HEK293 (cell line): ENCODE results near the gene ADAMTS14.

Experiments
- CTCF ChIA-PET: fragments of 350-600 bp; formaldehyde crosslinking; extraction: SDS; loops from one replicate; lab custom pipeline; 2021; ENCODE audit warnings: antibody characterized with exemption; lab: Yijun Ruan, JAX
- POLR2A ChIA-PET: fragments of 300-600 bp; formaldehyde crosslinking; extraction: SDS; loops from one replicate; lab custom pipeline; 2020; ENCODE audit warnings: antibody characterized with exemption, inconsistent platforms; lab: Yijun Ruan, JAX
- H3K27ac ChIP-seq: fragments of 200-500 bp; sonication (Bioruptor generic); 2 replicates; pipeline ENCODE4 v1.5.1; 2014; ENCODE audit warnings: low read depth, low read length, control low read depth, inconsistent platforms; ENCODE audit errors: extremely low read depth
- H3K36me3 ChIP-seq, 2 experiments: fragments of 200-500 bp in 1 of 2; sonication (Bioruptor generic) in 1 of 2; 1 replicate in 1 of 2; 2 replicates in 1 of 2; pipeline ENCODE4 v1.5.1; 2014 to 2017; ENCODE audit warnings: inconsistent platforms in 2 of 2, low read length in 2 of 2; ENCODE audit not compliant: control insufficient read depth in 2 of 2, insufficient read depth in 1 of 2
- H3K4me1 ChIP-seq: fragments of 200-500 bp; sonication (Bioruptor generic); 2 replicates; pipeline ENCODE4 v1.5.1; 2014; ENCODE audit warnings: mild to moderate bottlenecking, low read length, inconsistent platforms; ENCODE audit not compliant: control insufficient read depth, insufficient read depth
- H3K4me3 ChIP-seq: 2 replicates; pipeline ENCODE4 v1.5.1; 2011; ENCODE audit warnings: low read depth, mild to moderate bottlenecking, control low read depth, low read length, moderate library complexity
- H3K9me3 ChIP-seq: fragments of 200-500 bp; sonication (Bioruptor generic); 2 replicates; pipeline ENCODE4 v1.5.1; 2014; ENCODE audit warnings: low read depth, low read length, inconsistent platforms; ENCODE audit not compliant: control insufficient read depth, insufficient read depth
- HOXA7 ChIP-seq: sonication (generic); formaldehyde crosslinking; IDR thresholded peaks from 2 replicates; pipeline ENCODE4 v1.8.1; 2022; ENCODE audit warnings: missing genetic modification reagents, borderline replicate concordance
- KLF9 ChIP-seq: fragments of 450-650 bp; formaldehyde crosslinking; IDR thresholded peaks from 2 replicates; pipeline ENCODE4 v1.5.1; 2016; ENCODE audit warnings: missing biosample characterization, missing genetic modification characterization, low read depth
- PRDM4 ChIP-seq: fragments of 450-650 bp; formaldehyde crosslinking; IDR thresholded peaks from 2 replicates; pipeline ENCODE4 v1.5.1; 2017; ENCODE audit warnings: missing biosample characterization, missing genetic modification characterization
- ZBTB20 ChIP-seq: fragments of 450-650 bp; formaldehyde crosslinking; IDR thresholded peaks from 2 replicates; pipeline ENCODE4 v1.5.1; 2016; ENCODE audit warnings: missing biosample characterization, missing genetic modification characterization
- ZBTB26 ChIP-seq: fragments of 450-650 bp; formaldehyde crosslinking; optimal IDR thresholded peaks from 2 replicates; pipeline ENCODE3; 2016; ENCODE audit warnings: missing biosample characterization, mild to moderate bottlenecking, missing genetic modification characterization
- ZNF112 ChIP-seq: fragments of 450-650 bp; formaldehyde crosslinking; IDR thresholded peaks from 2 replicates; pipeline ENCODE4 v1.5.0; 2017; ENCODE audit warnings: missing biosample characterization, missing genetic modification characterization
- ZNF114 ChIP-seq: fragments of 450-650 bp; formaldehyde crosslinking; IDR thresholded peaks from 2 replicates; pipeline ENCODE4 v1.5.0; 2017; ENCODE audit warnings: missing biosample characterization, missing genetic modification characterization
- ZNF121 ChIP-seq: fragments of 450-650 bp; formaldehyde crosslinking; IDR thresholded peaks from 2 replicates; pipeline ENCODE4 v1.5.1; 2016; ENCODE audit warnings: missing biosample characterization, missing genetic modification characterization
- ZNF132 ChIP-seq: fragments of 450-650 bp; formaldehyde crosslinking; IDR thresholded peaks from 2 replicates; pipeline ENCODE4 v1.5.1; 2017; ENCODE audit warnings: missing biosample characterization, missing genetic modification characterization, borderline replicate concordance
- ZNF175 ChIP-seq: fragments of 450-650 bp; formaldehyde crosslinking; IDR thresholded peaks from 2 replicates; pipeline ENCODE4 v1.5.1; 2016; ENCODE audit warnings: missing biosample characterization, missing genetic modification characterization
- ZNF202 ChIP-seq: fragments of 450-650 bp; formaldehyde crosslinking; IDR thresholded peaks from 2 replicates; pipeline ENCODE4 v1.5.1; 2016; ENCODE audit warnings: missing biosample characterization, missing genetic modification characterization, borderline replicate concordance
- ZNF211 ChIP-seq: fragments of 450-650 bp; formaldehyde crosslinking; IDR thresholded peaks from 2 replicates; pipeline ENCODE4 v1.5.1; 2016; ENCODE audit warnings: low read depth, missing biosample characterization, missing genetic modification characterization
- ZNF274 ChIP-seq, 2 experiments: fragments of 200-500 bp in 1 of 2; fragments of 450-650 bp in 1 of 2; sonication (Bioruptor generic) in 1 of 2; formaldehyde crosslinking in 1 of 2; IDR thresholded peaks; 2 replicates each; pipeline versions ENCODE4 v1.5.1 to v1.6.1; 2014 to 2016; ENCODE audit warnings: borderline replicate concordance in 1 of 2, inconsistent platforms in 1 of 2, low read length in 1 of 2, missing biosample characterization in 1 of 2, missing genetic modification characterization in 1 of 2
- ZNF292 ChIP-seq: fragments of 450-650 bp; formaldehyde crosslinking; IDR thresholded peaks from 2 replicates; pipeline ENCODE4 v1.5.1; 2016; ENCODE audit warnings: low read depth, missing biosample characterization, missing genetic modification characterization, borderline replicate concordance
- ZNF311 ChIP-seq: fragments of 450-650 bp; formaldehyde crosslinking; IDR thresholded peaks from 2 replicates; pipeline ENCODE4 v1.5.1; 2017; ENCODE audit warnings: missing biosample characterization, missing genetic modification characterization, borderline replicate concordance
- ZNF677 ChIP-seq: fragments of 450-650 bp; IDR thresholded peaks from 2 replicates; pipeline ENCODE4 v1.5.0; 2018; ENCODE audit warnings: missing biosample characterization, mild to moderate bottlenecking, missing genetic modification characterization, moderate library complexity
- ZNF747 ChIP-seq: fragments of 450-650 bp; formaldehyde crosslinking; IDR thresholded peaks from 2 replicates; pipeline ENCODE4 v1.5.1; 2016; ENCODE audit warnings: missing biosample characterization, missing genetic modification characterization
- ZSCAN23 ChIP-seq: fragments of 450-650 bp; formaldehyde crosslinking; IDR thresholded peaks from 2 replicates; pipeline ENCODE4 v1.5.1; 2016; ENCODE audit warnings: missing biosample characterization, missing genetic modification characterization
- ZXDB ChIP-seq: fragments of 450-650 bp; formaldehyde crosslinking; IDR thresholded peaks from 2 replicates; pipeline ENCODE4 v1.5.1; 2016; ENCODE audit warnings: missing biosample characterization, missing genetic modification characterization
- TF ChIP-seq, protein P1 (sequence below): fragments of 450-650 bp; formaldehyde crosslinking; IDR thresholded peaks from 2 replicates; pipeline ENCODE4 v1.5.1; 2016; ENCODE audit warnings: missing biosample characterization, missing genetic modification characterization
- TF ChIP-seq, protein P2 (sequence below): fragments of 450-650 bp; formaldehyde crosslinking; IDR thresholded peaks from 2 replicates; pipeline ENCODE4 v1.5.1; 2017; ENCODE audit warnings: missing biosample characterization, missing genetic modification characterization
- TF ChIP-seq, protein P3 (sequence below): fragments of 450-650 bp; formaldehyde crosslinking; conservative IDR thresholded peaks from 2 replicates; pipeline ENCODE4 v1.5.1; 2016; ENCODE audit warnings: low read depth, missing biosample characterization, missing genetic modification characterization

The ADAMTS14 gene

GRCh38 chr10:70780772-70781171 lies 108.5 kb downstream of the ADAMTS14 start:
- Histone ChIP-seq H3K4me3 (no peak overlapping the region), H3K36me3 (no peaks in the 10 kb centered on the region), H3K27ac (no peak overlapping the region), H3K4me1 (no peaks in the 10 kb centered on the region), H3K9me3 (no peaks in the 10 kb centered on the region)
- ChIA-PET CTCF (no interaction called here), POLR2A (no interaction called here)
- TF ChIP-seq ZBTB26 (tag by site-specific recombination) (no peak), ZNF175 (tag by site-specific recombination) (no peak), ZNF112 (tag by site-specific recombination) (no peak), ZBTB20 (tag by site-specific recombination) (no peak), ZNF132 (no peak), ZSCAN23 (tag by site-specific recombination) (no peak), ZNF292 (tag by site-specific recombination) (no peak), KLF9 (no peak), ZNF202 (tag by site-specific recombination) (no peak), ZNF677 (tag by site-specific recombination) (no peak), PRDM4 (tag by site-specific recombination) (no peak)
- TF ChIP-seq, protein P1, sequence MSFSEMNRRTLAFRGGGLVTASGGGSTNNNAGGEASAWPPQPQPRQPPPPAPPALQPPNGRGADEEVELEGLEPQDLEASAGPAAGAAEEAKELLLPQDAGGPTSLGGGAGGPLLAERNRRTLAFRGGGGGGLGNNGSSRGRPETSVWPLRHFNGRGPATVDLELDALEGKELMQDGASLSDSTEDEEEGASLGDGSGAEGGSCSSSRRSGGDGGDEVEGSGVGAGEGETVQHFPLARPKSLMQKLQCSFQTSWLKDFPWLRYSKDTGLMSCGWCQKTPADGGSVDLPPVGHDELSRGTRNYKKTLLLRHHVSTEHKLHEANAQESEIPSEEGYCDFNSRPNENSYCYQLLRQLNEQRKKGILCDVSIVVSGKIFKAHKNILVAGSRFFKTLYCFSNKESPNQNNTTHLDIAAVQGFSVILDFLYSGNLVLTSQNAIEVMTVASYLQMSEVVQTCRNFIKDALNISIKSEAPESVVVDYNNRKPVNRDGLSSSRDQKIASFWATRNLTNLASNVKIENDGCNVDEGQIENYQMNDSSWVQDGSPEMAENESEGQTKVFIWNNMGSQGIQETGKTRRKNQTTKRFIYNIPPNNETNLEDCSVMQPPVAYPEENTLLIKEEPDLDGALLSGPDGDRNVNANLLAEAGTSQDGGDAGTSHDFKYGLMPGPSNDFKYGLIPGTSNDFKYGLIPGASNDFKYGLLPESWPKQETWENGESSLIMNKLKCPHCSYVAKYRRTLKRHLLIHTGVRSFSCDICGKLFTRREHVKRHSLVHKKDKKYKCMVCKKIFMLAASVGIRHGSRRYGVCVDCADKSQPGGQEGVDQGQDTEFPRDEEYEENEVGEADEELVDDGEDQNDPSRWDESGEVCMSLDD (tag by site-specific recombination): no peak

DNA sequence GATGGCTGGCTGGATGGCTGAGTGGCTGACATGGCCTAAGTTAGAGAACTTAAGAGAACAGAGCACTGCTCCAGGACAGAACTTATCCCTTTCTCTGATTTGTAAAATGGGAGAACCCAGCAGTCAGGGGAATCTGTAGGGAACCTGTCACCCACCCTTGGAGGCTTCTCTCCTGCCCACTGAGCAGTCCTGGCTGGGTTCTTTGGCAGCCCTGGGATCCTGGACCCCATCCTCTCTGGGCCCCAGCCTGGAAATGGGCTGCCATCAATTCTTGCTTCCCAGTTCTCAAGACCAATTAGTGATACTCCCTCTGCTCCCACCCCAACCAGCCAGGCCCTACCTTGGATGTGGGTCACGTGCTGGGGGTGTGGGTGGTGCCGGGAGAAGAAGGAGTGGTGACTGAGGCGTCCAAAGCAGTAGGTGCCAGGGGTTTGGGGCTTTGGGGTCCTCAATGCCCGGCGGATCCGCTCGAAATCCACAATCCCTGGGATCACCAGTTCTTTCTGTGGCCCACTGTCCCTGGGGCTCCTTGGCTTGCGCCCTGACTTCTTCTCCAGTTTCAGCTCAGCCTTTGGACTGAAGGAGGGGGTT lies 109.2 kb downstream of the ADAMTS14 start:
- Histone ChIP-seq H3K4me3 (no peak overlapping the region), H3K36me3 (no peaks in the 10 kb centered on the region), H3K9me3 (no peaks in the 10 kb centered on the region), H3K4me1 (no peaks in the 10 kb centered on the region), H3K27ac (no peak overlapping the region)
- ChIA-PET POLR2A (no interaction called here), CTCF (interaction anchor here (0.5 to 1.0 kb wide), 3 partner anchors 22 to 394 kb away, joined by 3 to 5 read pairs (median 4); no protein-coding TSS in a partner anchor)
- TF ChIP-seq, protein P2, sequence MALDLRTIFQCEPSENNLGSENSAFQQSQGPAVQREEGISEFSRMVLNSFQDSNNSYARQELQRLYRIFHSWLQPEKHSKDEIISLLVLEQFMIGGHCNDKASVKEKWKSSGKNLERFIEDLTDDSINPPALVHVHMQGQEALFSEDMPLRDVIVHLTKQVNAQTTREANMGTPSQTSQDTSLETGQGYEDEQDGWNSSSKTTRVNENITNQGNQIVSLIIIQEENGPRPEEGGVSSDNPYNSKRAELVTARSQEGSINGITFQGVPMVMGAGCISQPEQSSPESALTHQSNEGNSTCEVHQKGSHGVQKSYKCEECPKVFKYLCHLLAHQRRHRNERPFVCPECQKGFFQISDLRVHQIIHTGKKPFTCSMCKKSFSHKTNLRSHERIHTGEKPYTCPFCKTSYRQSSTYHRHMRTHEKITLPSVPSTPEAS: no peak
- TF ChIP-seq ZNF311 (tag by site-specific recombination): no peak
- no peak for TF ChIP-seq ZNF747 (tag by site-specific recombination)
- no peak for TF ChIP-seq ZNF114 (tag by site-specific recombination)
- TF ChIP-seq, protein P3, sequence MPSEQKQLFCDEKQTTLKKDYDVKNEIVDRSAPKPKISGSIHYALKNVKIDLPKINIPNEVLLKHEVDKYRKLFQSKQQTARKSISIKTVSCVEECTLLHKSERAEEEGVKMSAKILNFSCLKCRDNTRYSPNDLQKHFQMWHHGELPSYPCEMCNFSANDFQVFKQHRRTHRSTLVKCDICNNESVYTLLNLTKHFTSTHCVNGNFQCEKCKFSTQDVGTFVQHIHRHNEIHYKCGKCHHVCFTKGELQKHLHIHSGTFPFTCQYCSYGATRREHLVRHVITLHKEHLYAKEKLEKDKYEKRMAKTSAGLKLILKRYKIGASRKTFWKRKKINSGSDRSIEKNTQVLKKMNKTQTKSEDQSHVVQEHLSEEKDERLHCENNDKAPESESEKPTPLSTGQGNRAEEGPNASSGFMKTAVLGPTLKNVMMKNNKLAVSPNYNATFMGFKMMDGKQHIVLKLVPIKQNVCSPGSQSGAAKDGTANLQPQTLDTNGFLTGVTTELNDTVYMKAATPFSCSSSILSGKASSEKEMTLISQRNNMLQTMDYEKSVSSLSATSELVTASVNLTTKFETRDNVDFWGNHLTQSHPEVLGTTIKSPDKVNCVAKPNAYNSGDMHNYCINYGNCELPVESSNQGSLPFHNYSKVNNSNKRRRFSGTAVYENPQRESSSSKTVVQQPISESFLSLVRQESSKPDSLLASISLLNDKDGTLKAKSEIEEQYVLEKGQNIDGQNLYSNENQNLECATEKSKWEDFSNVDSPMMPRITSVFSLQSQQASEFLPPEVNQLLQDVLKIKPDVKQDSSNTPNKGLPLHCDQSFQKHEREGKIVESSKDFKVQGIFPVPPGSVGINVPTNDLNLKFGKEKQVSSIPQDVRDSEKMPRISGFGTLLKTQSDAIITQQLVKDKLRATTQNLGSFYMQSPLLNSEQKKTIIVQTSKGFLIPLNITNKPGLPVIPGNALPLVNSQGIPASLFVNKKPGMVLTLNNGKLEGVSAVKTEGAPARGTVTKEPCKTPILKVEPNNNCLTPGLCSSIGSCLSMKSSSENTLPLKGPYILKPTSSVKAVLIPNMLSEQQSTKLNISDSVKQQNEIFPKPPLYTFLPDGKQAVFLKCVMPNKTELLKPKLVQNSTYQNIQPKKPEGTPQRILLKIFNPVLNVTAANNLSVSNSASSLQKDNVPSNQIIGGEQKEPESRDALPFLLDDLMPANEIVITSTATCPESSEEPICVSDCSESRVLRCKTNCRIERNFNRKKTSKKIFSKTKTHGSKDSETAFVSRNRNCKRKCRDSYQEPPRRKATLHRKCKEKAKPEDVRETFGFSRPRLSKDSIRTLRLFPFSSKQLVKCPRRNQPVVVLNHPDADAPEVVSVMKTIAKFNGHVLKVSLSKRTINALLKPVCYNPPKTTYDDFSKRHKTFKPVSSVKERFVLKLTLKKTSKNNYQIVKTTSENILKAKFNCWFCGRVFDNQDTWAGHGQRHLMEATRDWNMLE (tag by site-specific recombination): no peak
- TF ChIP-seq ZNF274 (IDR thresholded peaks at IDR 0.05; ENCODE audit: low read length): no peak
- no peak for TF ChIP-seq ZNF274 (tag by site-specific recombination; IDR thresholded peaks at IDR 0.05; ENCODE audit: borderline replicate concordance)
- TF ChIP-seq ZNF211: no peak
- TF ChIP-seq HOXA7: no peak
- TF ChIP-seq ZXDB: no peak
- no peak for TF ChIP-seq ZNF121 (tag by site-specific recombination)
